ENCODE data around the gene RDH11. TPM values are rescaled to one million over a fixed set of nuclear protein-coding genes. Genes with fewer than 3 reads are reported as not detected.

Gene RDH11
- total RNA-seq, 1 experiment from 2014 or later, result 45.1 TPM

DNA sequence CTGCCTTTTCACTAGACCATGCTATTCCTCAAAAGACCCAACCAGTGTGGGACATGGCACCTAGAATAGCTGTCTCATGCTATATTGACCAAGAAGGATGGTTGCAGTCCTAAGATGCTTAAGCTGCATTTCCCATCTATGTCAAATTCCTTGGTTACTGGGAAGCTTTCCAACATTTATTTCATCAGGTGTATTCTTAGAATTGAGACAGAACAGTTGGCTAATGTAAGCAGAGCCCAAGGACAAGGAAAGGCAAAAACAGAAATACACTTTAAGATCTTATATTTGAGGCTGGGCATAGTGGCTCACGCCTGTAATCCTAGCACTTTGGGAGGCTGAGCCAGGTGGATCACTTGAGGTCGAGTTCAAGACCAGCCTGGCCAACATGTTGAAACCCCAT, 51.1 kb downstream of the RDH11 start:
- no TSS peak for BruUV-seq (replicated peaks)
- H3K9me3 ChIP-seq (ENCODE audit: control insufficient read depth, insufficient read depth, low read depth, low read length), result no peaks in the 10 kb centered on the region
- H3K27me3 ChIP-seq (ENCODE audit: control insufficient read depth, insufficient read depth, low read length), result no peaks in the 10 kb centered on the region
- no peak overlapping the region for H3K4me3 ChIP-seq (ENCODE audit: low read depth in 2 of 2, low read length in 2 of 2)
- no peak for ATAC-seq
- H3K36me3 ChIP-seq (ENCODE audit: control insufficient read depth, insufficient read depth, low read length), result no peaks in the 10 kb centered on the region
- CTCF ChIA-PET, result no interaction called here
- no peaks in the 10 kb centered on the region for H3K4me1 ChIP-seq (ENCODE audit: control insufficient read depth, insufficient read depth, low read length)
- no peak for TF ChIP-seq SIN3A (IDR thresholded peaks at IDR 0.05; ENCODE audit: borderline replicate concordance, insufficient read depth, low read depth, low read length)
- TF ChIP-seq TCF7L2 (IDR thresholded peaks at IDR 0.05; ENCODE audit: low read depth, low read length), result no peak
- TF ChIP-seq POLR2AphosphoS5 (IDR thresholded peaks at IDR 0.05; ENCODE audit: low read depth, low read length), result no peak
- TF ChIP-seq, protein P1, sequence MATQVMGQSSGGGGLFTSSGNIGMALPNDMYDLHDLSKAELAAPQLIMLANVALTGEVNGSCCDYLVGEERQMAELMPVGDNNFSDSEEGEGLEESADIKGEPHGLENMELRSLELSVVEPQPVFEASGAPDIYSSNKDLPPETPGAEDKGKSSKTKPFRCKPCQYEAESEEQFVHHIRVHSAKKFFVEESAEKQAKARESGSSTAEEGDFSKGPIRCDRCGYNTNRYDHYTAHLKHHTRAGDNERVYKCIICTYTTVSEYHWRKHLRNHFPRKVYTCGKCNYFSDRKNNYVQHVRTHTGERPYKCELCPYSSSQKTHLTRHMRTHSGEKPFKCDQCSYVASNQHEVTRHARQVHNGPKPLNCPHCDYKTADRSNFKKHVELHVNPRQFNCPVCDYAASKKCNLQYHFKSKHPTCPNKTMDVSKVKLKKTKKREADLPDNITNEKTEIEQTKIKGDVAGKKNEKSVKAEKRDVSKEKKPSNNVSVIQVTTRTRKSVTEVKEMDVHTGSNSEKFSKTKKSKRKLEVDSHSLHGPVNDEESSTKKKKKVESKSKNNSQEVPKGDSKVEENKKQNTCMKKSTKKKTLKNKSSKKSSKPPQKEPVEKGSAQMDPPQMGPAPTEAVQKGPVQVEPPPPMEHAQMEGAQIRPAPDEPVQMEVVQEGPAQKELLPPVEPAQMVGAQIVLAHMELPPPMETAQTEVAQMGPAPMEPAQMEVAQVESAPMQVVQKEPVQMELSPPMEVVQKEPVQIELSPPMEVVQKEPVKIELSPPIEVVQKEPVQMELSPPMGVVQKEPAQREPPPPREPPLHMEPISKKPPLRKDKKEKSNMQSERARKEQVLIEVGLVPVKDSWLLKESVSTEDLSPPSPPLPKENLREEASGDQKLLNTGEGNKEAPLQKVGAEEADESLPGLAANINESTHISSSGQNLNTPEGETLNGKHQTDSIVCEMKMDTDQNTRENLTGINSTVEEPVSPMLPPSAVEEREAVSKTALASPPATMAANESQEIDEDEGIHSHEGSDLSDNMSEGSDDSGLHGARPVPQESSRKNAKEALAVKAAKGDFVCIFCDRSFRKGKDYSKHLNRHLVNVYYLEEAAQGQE (IDR thresholded peaks at IDR 0.05; ENCODE audit: insufficient read depth in 1 of 2, low read depth in 2 of 2, low read length in 1 of 2), result no peak
- POLR2A ChIA-PET, result no interaction called here
- no peak for DNase-seq (ENCODE audit: low read depth, low spot score)
- no peak overlapping the region for H3K27ac ChIP-seq (ENCODE audit: low read length)
- in situ Hi-C loops (cut with HindIII; ENCODE audit: low pct_unique_long_range_greater_than_20kb, low sequenced_read_pairs) (no loop called here), intact Hi-C loops (cut with micrococcal nuclease; ENCODE audit: unreplicated experiment) (no loop called here)

- ChIA-PET POLR2A (no interaction called here), CTCF (no interaction called here)
- Histone ChIP-seq H3K4me1 (ENCODE audit: control insufficient read depth, insufficient read depth, low read length) (no peaks in the 10 kb centered on the region), H3K9me3 (ENCODE audit: control insufficient read depth, insufficient read depth, low read depth, low read length) (no peaks in the 10 kb centered on the region), H3K27ac (ENCODE audit: low read length) (no peak overlapping the region), H3K36me3 (ENCODE audit: control insufficient read depth, insufficient read depth, low read length) (no peaks in the 10 kb centered on the region), H3K4me3 (ENCODE audit: low read depth in 2 of 2, low read length in 2 of 2) (no peak overlapping the region), H3K27me3 (ENCODE audit: control insufficient read depth, insufficient read depth, low read length) (no peaks in the 10 kb centered on the region)
- in situ Hi-C loops (cut with HindIII; ENCODE audit: low pct_unique_long_range_greater_than_20kb, low sequenced_read_pairs), result no loop called here
- no peak for ATAC-seq
- TF ChIP-seq, protein P2, sequence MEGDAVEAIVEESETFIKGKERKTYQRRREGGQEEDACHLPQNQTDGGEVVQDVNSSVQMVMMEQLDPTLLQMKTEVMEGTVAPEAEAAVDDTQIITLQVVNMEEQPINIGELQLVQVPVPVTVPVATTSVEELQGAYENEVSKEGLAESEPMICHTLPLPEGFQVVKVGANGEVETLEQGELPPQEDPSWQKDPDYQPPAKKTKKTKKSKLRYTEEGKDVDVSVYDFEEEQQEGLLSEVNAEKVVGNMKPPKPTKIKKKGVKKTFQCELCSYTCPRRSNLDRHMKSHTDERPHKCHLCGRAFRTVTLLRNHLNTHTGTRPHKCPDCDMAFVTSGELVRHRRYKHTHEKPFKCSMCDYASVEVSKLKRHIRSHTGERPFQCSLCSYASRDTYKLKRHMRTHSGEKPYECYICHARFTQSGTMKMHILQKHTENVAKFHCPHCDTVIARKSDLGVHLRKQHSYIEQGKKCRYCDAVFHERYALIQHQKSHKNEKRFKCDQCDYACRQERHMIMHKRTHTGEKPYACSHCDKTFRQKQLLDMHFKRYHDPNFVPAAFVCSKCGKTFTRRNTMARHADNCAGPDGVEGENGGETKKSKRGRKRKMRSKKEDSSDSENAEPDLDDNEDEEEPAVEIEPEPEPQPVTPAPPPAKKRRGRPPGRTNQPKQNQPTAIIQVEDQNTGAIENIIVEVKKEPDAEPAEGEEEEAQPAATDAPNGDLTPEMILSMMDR (IDR thresholded peaks at IDR 0.05), result no peak
- no peak for TF ChIP-seq TCF7L2 (IDR thresholded peaks at IDR 0.05; ENCODE audit: low read depth, low read length)
- TF ChIP-seq POLR2AphosphoS5 (IDR thresholded peaks at IDR 0.05; ENCODE audit: low read depth, low read length), result no peak
- TF ChIP-seq SIN3A (IDR thresholded peaks at IDR 0.05; ENCODE audit: borderline replicate concordance, insufficient read depth, low read depth, low read length), result no peak
- TF ChIP-seq, protein P1 (IDR thresholded peaks at IDR 0.05; ENCODE audit: insufficient read depth in 1 of 2, low read depth in 2 of 2, low read length in 1 of 2), result no peak
- DNase-seq (ENCODE audit: low read depth, low spot score), result no peak
- no TSS peak for BruUV-seq (replicated peaks)
- intact Hi-C loops (cut with micrococcal nuclease; ENCODE audit: unreplicated experiment), result no loop called here
Observed at GRCh38 chr14:67643713-67644112, 51.9 kb downstream of the RDH11 start.
